Spleen (tissue), 11 donors: ENCODE data around the gene ALDH9A1. TPM values are rescaled to one million over a fixed set of nuclear protein-coding genes. Genes with fewer than 3 reads are reported as not detected.

ENCODE experiments used
- DNase-seq: peaks from one replicate; pipeline ENCODE4 v3.0.0-alpha.2; 2020
- H3K27ac ChIP-seq, 8 donors: fragments of 200-600 bp; sonication (generic) in 7 of 8; 1 replicate in 4 of 8; 2 replicates in 4 of 8; pipeline versions ENCODE4 v1.5.0 to v1.8.0; 2016 to 2021; ENCODE audit warnings: inconsistent platforms in 4 of 8, mild to moderate bottlenecking in 4 of 8, moderate library complexity in 1 of 8
- H3K27me3 ChIP-seq, 7 donors: fragments of 200-600 bp; sonication (generic) in 6 of 7; replicated peaks in 1 of 7; 1 replicate in 4 of 7; 2 replicates in 3 of 7; pipeline versions ENCODE4 v1.5.0 to v1.8.0; 2016 to 2021; ENCODE audit warnings: inconsistent platforms in 3 of 7, mild to moderate bottlenecking in 1 of 7
- H3K36me3 ChIP-seq, 6 donors: fragments of 200-600 bp; sonication (generic) in 5 of 6; 1 replicate in 4 of 6; 2 replicates in 2 of 6; pipeline versions ENCODE4 v1.5.0 to v1.8.0; 2016 to 2021; ENCODE audit warnings: inconsistent platforms in 2 of 6
- H3K4me1 ChIP-seq, 6 donors: fragments of 200-600 bp; sonication (generic) in 5 of 6; 1 replicate in 3 of 6; 2 replicates in 3 of 6; pipeline versions ENCODE4 v1.5.0 to v1.8.0; 2016 to 2021; ENCODE audit warnings: inconsistent platforms in 3 of 6
- H3K4me3 ChIP-seq, 8 donors: fragments of 200-600 bp; sonication (generic) in 7 of 8; 1 replicate in 4 of 8; 2 replicates in 4 of 8; pipeline versions ENCODE4 v1.5.0 to v1.8.0; 2016 to 2021; ENCODE audit warnings: inconsistent platforms in 4 of 8, mild to moderate bottlenecking in 4 of 8, moderate library complexity in 2 of 8
- H3K9me3 ChIP-seq, 8 donors: fragments of 200-600 bp; sonication (generic) in 7 of 8; 1 replicate in 4 of 8; 2 replicates in 4 of 8; pipeline versions ENCODE4 v1.5.0 to v1.8.0; 2016 to 2021; ENCODE audit warnings: inconsistent platforms in 4 of 8
- CTCF ChIP-seq, 11 experiments: fragments of 200-600 bp in 7 of 11; fragments of 450-650 bp in 4 of 11; sonication (generic) in 4 of 11; IDR thresholded peaks in 8 of 11; conservative IDR thresholded peaks in 3 of 11; 1 replicate in 7 of 11; 2 replicates in 4 of 11; pipeline versions ENCODE4 v1.4.0 to v1.8.0; 2016 to 2021; ENCODE audit warnings: antibody characterized with exemption in 11 of 11, inconsistent platforms in 4 of 11, mild to moderate bottlenecking in 1 of 11
- POLR2A ChIP-seq, 3 donors: fragments of 450-650 bp; IDR thresholded peaks; one replicate each; pipeline ENCODE4 v1.5.1; 2017; ENCODE audit warnings: antibody characterized with exemption in 3 of 3, mild to moderate bottlenecking in 1 of 3
- POLR2AphosphoS5 ChIP-seq, 3 donors: sonication (generic); formaldehyde crosslinking; IDR thresholded peaks; one replicate each; pipeline ENCODE4 v1.5.1; 2017; ENCODE audit warnings: antibody characterized with exemption in 3 of 3
- WGBS, 5 donors: extraction: QIAGEN DNeasy Blood & Tissue Kit in 3 of 5; methylation state at CpG; one replicate each; pipeline versions ENCODE4 v1.1.5 to v1.1.7; 2013 to 2018; 5-methylcytosine and 5-hydroxymethylcytosine counted together
- intact Hi-C: fragments of 100-400 bp; cut with DNase I; formaldehyde crosslinking; loops from one replicate; pipeline ENCODE4 v1.15.0; 2023; ENCODE audit warnings: low total_unique reads
- polyA plus RNA-seq, 3 donors: library from polyadenylated mRNA; stranded (reverse); fragments of 200-250 nt; gene quantifications; one replicate each; pipeline ENCODE4 v1.2.1, GENCODE V29; 2013
- total RNA-seq, 7 donors: library from RNA; depleted of rRNA in 3 of 7; stranded (reverse); fragments of >200 nt in 3 of 7; fragmentation: NEBNext Ultra II Directional in 4 of 7; extraction: Animal tissue kit (Norgen Biotek cat#: 25700) in 4 of 7; gene quantifications; one replicate each; pipeline versions ENCODE4 v1.1.0 to v1.2.1, GENCODE V29; 2016 to 2021
- donor health status: healthy with polysubstance abuse.
- donor health status: DM: no; HTN: no; CAD: no; lungs with moderate emphysema.
- donor health status: DM: no; HTN: no; CAD: no.
- donor health status: Bipolar disorder and iron deficiency.
- donor health status: healthy.
- donor health status: DM: no; HTN: no; CAD: no.
- donor health status: DM: yes; HTN: yes; CAD: no.

Gene ALDH9A1
- total and polyA plus RNA-seq, 10 donors, result 33.0 to 103 (median 58.8) TPM

- Histone ChIP-seq H3K4me3 (peak overlapping the region; percentile 62 to 91 (median 72)), H3K4me1 (peaks cover 17 to 49% (median 34%) of the 10 kb centered on the region in 6 donors), H3K9me3 (no peaks in the 10 kb centered on the region), H3K36me3 (peaks cover 0 to 14% (median 0%) of the 10 kb centered on the region in 6 donors), H3K27ac (peak overlapping the region; percentile 93 to 99 (median 97)), H3K27me3 (no peaks in the 10 kb centered on the region)
- WGBS, 5 donors, result 0 to 1% (median 0%) methylated on average over 7 of the region's 7 CpGs
- intact Hi-C loops, result loop anchor here (5.0 to 10.0 kb wide), 2 partner anchors 66 to 94 kb away; partner anchors contain the start of gene MGST3
- TF ChIP-seq CTCF (IDR thresholded peaks at IDR 0.05 in 8 of 11, conservative IDR thresholded peaks at IDR 0.05 in 3 of 11), result peak in 2 of 11 experiments; percentile 7 to 14
- TF ChIP-seq POLR2AphosphoS5 (IDR thresholded peaks at IDR 0.05), result no peak
- no peak for DNase-seq
Measured at GRCh38 chr1:165698761-165699052, 345 bp upstream of the ALDH9A1 start.

- TF ChIP-seq POLR2AphosphoS5 (IDR thresholded peaks at IDR 0.05) (no peak), POLR2A (IDR thresholded peaks at IDR 0.05) (no peak), CTCF (IDR thresholded peaks at IDR 0.05 in 8 of 11, conservative IDR thresholded peaks at IDR 0.05 in 3 of 11) (no peak)
- peak overlapping the region; percentile 62 to 91 (median 72) for H3K4me3 ChIP-seq
- H3K27me3 ChIP-seq, result no peaks in the 10 kb centered on the region
- no peak for DNase-seq
- peak overlapping the region; percentile 93 to 99 (median 97) for H3K27ac ChIP-seq
- peaks cover 17 to 49% (median 34%) of the 10 kb centered on the region in 6 donors for H3K4me1 ChIP-seq
- WGBS, 5 donors, result 41 to 49% (median 47%) methylated on average over 8 of the region's 8 CpGs
- intact Hi-C loops, result loop anchor here (5.0 to 10.0 kb wide), 2 partner anchors 65 to 93 kb away; partner anchors contain the start of gene MGST3
- peaks cover 0 to 20% (median 0%) of the 10 kb centered on the region in 6 donors for H3K36me3 ChIP-seq
- H3K9me3 ChIP-seq, result no peaks in the 10 kb centered on the region
Measured at GRCh38 chr1:165697491-165697880, 876 bp downstream of the ALDH9A1 start.

- intact Hi-C loops, result loop anchor here (5.0 to 10.0 kb wide), 2 partner anchors 64 to 92 kb away; partner anchors contain the start of gene MGST3
- peak overlapping the region in 5 of 8 donors; percentile 66 to 84 (median 72) for H3K4me3 ChIP-seq
- WGBS, 5 donors, result 11 to 19% (median 17%) methylated on average over 2 of the region's 2 CpGs
Measured at GRCh38 chr1:165696625-165697100, 1.7 kb downstream of the ALDH9A1 start.

More at GRCh38 chr1:165696625-165697100, 1.7 kb downstream of the ALDH9A1 start:
- Histone ChIP-seq H3K27ac (peak overlapping the region in 7 of 8 donors; percentile 51 to 99 (median 97)), H3K9me3 (no peaks in the 10 kb centered on the region), H3K27me3 (no peaks in the 10 kb centered on the region), H3K36me3 (peaks cover 0 to 23% (median 0%) of the 10 kb centered on the region in 6 donors), H3K4me1 (peaks cover 17 to 49% (median 34%) of the 10 kb centered on the region in 6 donors)
- TF ChIP-seq POLR2AphosphoS5 (IDR thresholded peaks at IDR 0.05), result no peak
- TF ChIP-seq CTCF (IDR thresholded peaks at IDR 0.05 in 8 of 11, conservative IDR thresholded peaks at IDR 0.05 in 3 of 11), result no peak
- TF ChIP-seq POLR2A (IDR thresholded peaks at IDR 0.05), result no peak
- no peak for DNase-seq
